Stimulated activated CD4-positive, alpha-beta T cell treated with anti-CD3 and anti-CD28 coated beads, Interleukin-2, amount 100 ng/mL, for 48 hours (primary cell): ENCODE data around the gene ANKRD37.
"Not testable (repeated sequence)": the region's sequence is repeated elsewhere in the genome, so short reads cannot be mapped to it uniquely, and the experiment has no call there.

Experiments used
- DNase-seq, 2 donors: peaks; one replicate each; pipeline ENCODE4 v3.0.0-alpha.2; 2020

ANKRD37 gene

GRCh38 chr4:185396724-185397385 lies at the start of gene ANKRD37:
Gene ANKRD37 (plus strand): TSS chr4:185396841. CDS start chr4:185396924, 83 bp downstream.
- DNase-seq: no peak

GRCh38 chr4:185346975-185347601 lies 49.6 kb upstream of the ANKRD37 start:
- no peak for DNase-seq

- no peak for DNase-seq
These were observed 45.0 kb upstream of the ANKRD37 start for GRCh38 chr4:185351691-185352090.

- no peak for DNase-seq
These were observed 44.4 kb upstream of the ANKRD37 start for GRCh38 chr4:185352202-185352601.

- DNase-seq: no peak
These were observed 43.9 kb upstream of the ANKRD37 start for GRCh38 chr4:185352741-185353140.

GRCh38 chr4:185357211-185357610 lies 39.4 kb upstream of the ANKRD37 start:
- DNase-seq: no peak

GRCh38 chr4:185357733-185358440 lies 38.8 kb upstream of the ANKRD37 start:
- no peak for DNase-seq

GRCh38 chr4:185358514-185358913 lies 38.1 kb upstream of the ANKRD37 start:
- no peak for DNase-seq

- DNase-seq: no peak
These were observed 37.7 kb upstream of the ANKRD37 start for GRCh38 chr4:185358959-185359358.

GRCh38 chr4:185359767-185360446 lies 36.7 kb upstream of the ANKRD37 start:
- no peak for DNase-seq

GRCh38 chr4:185361872-185362271 lies 34.8 kb upstream of the ANKRD37 start:
- no peak for DNase-seq

GRCh38 chr4:185362570-185362969 lies 34.1 kb upstream of the ANKRD37 start:
- not testable (repeated sequence) for DNase-seq

- no peak for DNase-seq
These were observed 33.4 kb upstream of the ANKRD37 start for GRCh38 chr4:185363251-185363650.

GRCh38 chr4:185364886-185365285 lies 31.8 kb upstream of the ANKRD37 start:
- DNase-seq: no peak

- no peak for DNase-seq
These were observed 26.9 kb upstream of the ANKRD37 start for GRCh38 chr4:185369731-185370130.

GRCh38 chr4:185370268-185370949 lies 26.2 kb upstream of the ANKRD37 start:
- DNase-seq: no peak

- no peak for DNase-seq
These were observed 24.9 kb upstream of the ANKRD37 start for GRCh38 chr4:185371702-185372101.

GRCh38 chr4:185374027-185374426 lies 22.6 kb upstream of the ANKRD37 start:
- no peak for DNase-seq

GRCh38 chr4:185374573-185374972 lies 22.1 kb upstream of the ANKRD37 start:
- no peak for DNase-seq

- DNase-seq: no peak
These were observed 18.4 kb upstream of the ANKRD37 start for GRCh38 chr4:185378264-185378663.

- DNase-seq: no peak
These were observed 17.0 kb upstream of the ANKRD37 start for GRCh38 chr4:185379326-185380295.

- no peak for DNase-seq
These were observed 16.3 kb upstream of the ANKRD37 start for GRCh38 chr4:185380320-185380719.
